ENCODE results near the gene RGP1. TPM values are rescaled to one million over a fixed set of nuclear protein-coding genes. Genes with fewer than 3 reads are reported as not detected.
A peak's percentile ranks its signal among the peaks of the same experiment; 100 is the strongest.

RGP1 gene
- polyA plus RNA-seq, 3 donors: 2.3 to 9.0 (median 3.3) TPM

GRCh38 chr9:35700942-35701341 lies 48.1 kb upstream of the RGP1 start:
- H3K4me1 ChIP-seq (ENCODE audit: control insufficient read depth in 1 of 2, insufficient read depth in 2 of 2, low read length in 2 of 2): no peaks in the 10 kb centered on the region
- no peak for TF ChIP-seq CTCF (IDR thresholded peaks at IDR 0.05)
- H4K20me1 ChIP-seq (ENCODE audit: insufficient read depth, low read length): peaks cover 100% of the 10 kb centered on the region
- H3K27ac Mint-ChIP-seq: no peak overlapping the region
- no peak overlapping the region for H3K4me3 ChIP-seq (replicated peaks in 1 of 3; ENCODE audit: low read depth in 2 of 3, low read length in 3 of 3)
- H3K9me3 Mint-ChIP-seq: peaks cover 0 to 2% (median 0%) of the 10 kb centered on the region in 7 donors
- intact Hi-C loops (cut with micrococcal nuclease): no loop called here
- no peaks in the 10 kb centered on the region for H3K4me1 Mint-ChIP-seq
- no peaks in the 10 kb centered on the region for H3K9me3 ChIP-seq (replicated peaks in 1 of 2; ENCODE audit: control insufficient read depth in 1 of 2, insufficient read depth in 1 of 2, low read length in 2 of 2)
- H3K27ac ChIP-seq (ENCODE audit: low read depth in 1 of 2, low read length in 2 of 2): no peak overlapping the region
- no peaks in the 10 kb centered on the region for H3K27me3 ChIP-seq (ENCODE audit: control insufficient read depth in 2 of 2, insufficient read depth in 2 of 2, low read length in 2 of 2)
- no peak overlapping the region for H3K9ac ChIP-seq (ENCODE audit: insufficient read depth, low read length, poor library complexity, severe bottlenecking)
- H3K4me2 ChIP-seq (replicated peaks; ENCODE audit: extremely low read depth, low read length, poor library complexity, severe bottlenecking): no peak overlapping the region
- no peak overlapping the region for H2AFZ ChIP-seq (ENCODE audit: insufficient read depth, low read depth, low read length, poor library complexity, severe bottlenecking)
- peaks cover 0 to 33% of the 10 kb centered on the region in 2 donors for H3K36me3 Mint-ChIP-seq
- no peaks in the 10 kb centered on the region for H3K79me2 ChIP-seq (ENCODE audit: insufficient read depth, low read length)
- H3K36me3 ChIP-seq (replicated peaks in 1 of 2; ENCODE audit: control insufficient read depth in 1 of 2, insufficient read depth in 2 of 2, low read length in 2 of 2): peaks cover 98 to 100% of the 10 kb centered on the region in 2 donors
- no peaks in the 10 kb centered on the region for H3K27me3 Mint-ChIP-seq (ENCODE audit: low read depth in 3 of 3)
- no peak overlapping the region for H3K4me3 Mint-ChIP-seq
- no peak for DNase-seq

GRCh38 chr9:35702696-35703095 lies 46.4 kb upstream of the RGP1 start:
- H3K27ac ChIP-seq (ENCODE audit: low read depth in 1 of 2, low read length in 2 of 2): peak overlapping the region in 1 of 2 donors; percentile 26
- H2AFZ ChIP-seq (ENCODE audit: insufficient read depth, low read depth, low read length, poor library complexity, severe bottlenecking): no peak overlapping the region
- Mint-ChIP-seq H3K27me3 (ENCODE audit: low read depth in 3 of 3) (no peaks in the 10 kb centered on the region), H3K36me3 (peaks cover 0 to 51% of the 10 kb centered on the region in 2 donors), H3K4me1 (no peaks in the 10 kb centered on the region), H3K9me3 (peaks cover 0 to 2% (median 0%) of the 10 kb centered on the region in 7 donors), H3K27ac (peak overlapping the region in 3 of 7 donors; percentile 14 to 37 (median 18)), H3K4me3 (no peak overlapping the region)
- H4K20me1 ChIP-seq (ENCODE audit: insufficient read depth, low read length): peaks cover 100% of the 10 kb centered on the region
- H3K4me2 ChIP-seq (replicated peaks; ENCODE audit: extremely low read depth, low read length, poor library complexity, severe bottlenecking): no peak overlapping the region
- peaks cover 98 to 100% of the 10 kb centered on the region in 2 donors for H3K36me3 ChIP-seq (replicated peaks in 1 of 2; ENCODE audit: control insufficient read depth in 1 of 2, insufficient read depth in 2 of 2, low read length in 2 of 2)
- H3K9ac ChIP-seq (ENCODE audit: insufficient read depth, low read length, poor library complexity, severe bottlenecking): no peak overlapping the region
- H3K4me1 ChIP-seq (ENCODE audit: control insufficient read depth in 1 of 2, insufficient read depth in 2 of 2, low read length in 2 of 2): no peaks in the 10 kb centered on the region
- no peak for TF ChIP-seq CTCF (IDR thresholded peaks at IDR 0.05)
- DNase-seq: no peak
- no peak overlapping the region for H3K4me3 ChIP-seq (replicated peaks in 1 of 3; ENCODE audit: low read depth in 2 of 3, low read length in 3 of 3)
- intact Hi-C loops (cut with micrococcal nuclease): no loop called here
- 100% methylated on average over 6 of the region's 7 CpGs for WGBS (ENCODE audit: insufficient coverage)
- H3K9me3 ChIP-seq (replicated peaks in 1 of 2; ENCODE audit: control insufficient read depth in 1 of 2, insufficient read depth in 1 of 2, low read length in 2 of 2): no peaks in the 10 kb centered on the region
- H3K79me2 ChIP-seq (ENCODE audit: insufficient read depth, low read length): no peaks in the 10 kb centered on the region
- no peaks in the 10 kb centered on the region for H3K27me3 ChIP-seq (ENCODE audit: control insufficient read depth in 2 of 2, insufficient read depth in 2 of 2, low read length in 2 of 2)

All from CD14-positive monocyte (primary cell).